Keratinocyte (primary cell): Measurements from ENCODE around the gene B3GLCT. TPM values are rescaled to one million over a fixed set of nuclear protein-coding genes. Genes with fewer than 3 reads are reported as not detected.

Experiments
- DNase-seq: peaks from one replicate; pipeline ENCODE4 v3.0.0-alpha.2; 2011; ENCODE audit warnings: low read depth, missing footprints, low spot score
- FAIRE-seq: peaks from 2 replicates; lab custom pipeline; 2011; peaks lifted over from hg19 to GRCh38; lab: Jason Lieb, UNC
- H2AFZ ChIP-seq: 2 replicates; pipeline ENCODE4 v1.6.0; 2012; ENCODE audit warnings: low read length, control low read depth, inconsistent platforms; ENCODE audit not compliant: control insufficient read depth
- H3K27ac ChIP-seq: 2 replicates; pipeline ENCODE4 v1.5.1; 2011; ENCODE audit warnings: low read length; ENCODE audit not compliant: control insufficient read depth, insufficient read depth
- H3K27me3 ChIP-seq: 3 replicates; pipeline ENCODE4 v1.6.0; 2011; ENCODE audit warnings: low read length; ENCODE audit not compliant: control insufficient read depth, insufficient read depth; ENCODE audit errors: extremely low read depth
- H3K36me3 ChIP-seq, 2 experiments: 2 replicates in 1 of 2; 3 replicates in 1 of 2; pipeline ENCODE4 v1.5.1; 2011; ENCODE audit warnings: low read length in 2 of 2, mild to moderate bottlenecking in 1 of 2; ENCODE audit not compliant: control insufficient read depth in 2 of 2, insufficient read depth in 2 of 2; ENCODE audit errors: extremely low read depth in 1 of 2
- H3K4me1 ChIP-seq: 3 replicates; pipeline ENCODE4 v1.5.1; 2011; ENCODE audit warnings: low read length; ENCODE audit not compliant: control insufficient read depth, insufficient read depth; ENCODE audit errors: extremely low read depth
- H3K4me2 ChIP-seq: 3 replicates; pipeline ENCODE4 v1.6.0; 2011; ENCODE audit warnings: low read depth, low read length; ENCODE audit not compliant: control insufficient read depth, insufficient read depth; ENCODE audit errors: extremely low read depth
- H3K4me3 ChIP-seq, 3 experiments: fragments of 200-600 bp in 1 of 3; sonication (generic) in 1 of 3; 2 replicates in 2 of 3; 3 replicates in 1 of 3; pipeline ENCODE4 v1.5.1; 2011 to 2016; ENCODE audit warnings: low read length in 3 of 3, mild to moderate bottlenecking in 3 of 3, control low read depth in 2 of 3, inconsistent platforms in 1 of 3, low read depth in 1 of 3, mixed read lengths in 1 of 3, mixed run types in 1 of 3, moderate library complexity in 1 of 3; ENCODE audit not compliant: control insufficient read depth in 2 of 3, insufficient read depth in 2 of 3; ENCODE audit errors: extremely low read depth in 1 of 3
- H3K79me2 ChIP-seq: 2 replicates; pipeline ENCODE4 v1.6.0; 2012; ENCODE audit warnings: low read length; ENCODE audit not compliant: control insufficient read depth, insufficient read depth
- H3K9ac ChIP-seq: 3 replicates; pipeline ENCODE4 v1.6.0; 2011; ENCODE audit warnings: low read length; ENCODE audit not compliant: control insufficient read depth, insufficient read depth; ENCODE audit errors: extremely low read depth
- H3K9me1 ChIP-seq: 3 replicates; pipeline ENCODE4 v1.6.0; 2011; ENCODE audit warnings: low read length; ENCODE audit not compliant: control insufficient read depth, insufficient read depth; ENCODE audit errors: extremely low read depth
- H3K9me3 ChIP-seq: 2 replicates; pipeline ENCODE4 v1.5.1; 2012; ENCODE audit warnings: low read depth, low read length; ENCODE audit not compliant: control insufficient read depth
- H4K20me1 ChIP-seq: 3 replicates; pipeline ENCODE4 v1.6.0; 2011; ENCODE audit warnings: low read length; ENCODE audit not compliant: control insufficient read depth, insufficient read depth; ENCODE audit errors: extremely low read depth
- CTCF ChIP-seq, 3 experiments: IDR thresholded peaks in 1 of 3; conservative IDR thresholded peaks in 1 of 3; optimal IDR thresholded peaks in 1 of 3; 2 replicates in 2 of 3; 3 replicates in 1 of 3; pipeline versions ENCODE3 to v1.5.1; 2011; ENCODE audit warnings: low read length in 3 of 3, mild to moderate bottlenecking in 3 of 3, moderate library complexity in 2 of 3, control low read depth in 1 of 3, inconsistent platforms in 1 of 3; ENCODE audit not compliant: insufficient read depth in 2 of 3; ENCODE audit errors: extremely low read depth in 1 of 3
- EZH2 ChIP-seq: IDR thresholded peaks from one replicate; pipeline ENCODE4 v1.6.1; 2012; ENCODE audit warnings: inconsistent platforms, mild to moderate bottlenecking, low read length, moderate library complexity
- dilution Hi-C: fragments of 300-500 bp; cut with MboI; formaldehyde crosslinking; loops from one replicate; pipeline ENCODE4 v1.7.0; 2020; ENCODE audit warnings: low sequenced_read_pairs; ENCODE audit not compliant: extremely low pct_ligation_motif_present
- polyA plus RNA-seq, 5 experiments: library from polyadenylated mRNA; depleted of rRNA in 3 of 5; stranded (reverse) in 3 of 5; stranded (forward) in 1 of 5; unstranded in 1 of 5; fragments of >200 nt; gene quantifications; 1 replicate in 1 of 5; 2 replicates in 3 of 5; 3 replicates in 1 of 5; pipeline versions ENCODE4 v1.2.1 to v1.2.3, GENCODE V29; 2011 to 2012; ENCODE audit warnings: missing spikeins in 2 of 5, low read depth in 1 of 5, low replicate concordance in 1 of 5

The B3GLCT gene
- polyA plus RNA-seq, 1 donor (not counting 4 experiments of a cell fraction or from before 2014, with no cell fraction given) = 4.4 TPM

- Histone ChIP-seq H2AFZ (no peak overlapping the region), H3K9me3 (no peaks in the 10 kb centered on the region), H3K4me1 (peaks cover 8% of the 10 kb centered on the region), H3K27me3 (no peaks in the 10 kb centered on the region), H3K79me2 (no peaks in the 10 kb centered on the region), H4K20me1 (no peaks in the 10 kb centered on the region), H3K36me3 (no peaks in the 10 kb centered on the region), H3K9me1 (no peaks in the 10 kb centered on the region), H3K4me3 (no peak overlapping the region), H3K27ac (no peak overlapping the region), H3K9ac (no peak overlapping the region), H3K4me2 (peak overlapping the region; percentile 49)
- FAIRE-seq = peak; percentile 60
- dilution Hi-C loops = no loop called here
- DNase-seq = peak; percentile 38
- TF ChIP-seq CTCF (optimal IDR thresholded peaks at IDR 0.05 in 1 of 3, IDR thresholded peaks at IDR 0.05 in 1 of 3, conservative IDR thresholded peaks at IDR 0.05 in 1 of 3; ENCODE audit: extremely low read depth in 1 of 3, insufficient read depth in 2 of 3, low read length in 3 of 3) = no peak
- no peak for TF ChIP-seq EZH2
Measured at GRCh38 chr13:31267126-31267784, 67.5 kb downstream of the B3GLCT start.

GRCh38 chr13:31274390-31274789 lies 74.6 kb downstream of the B3GLCT start:
- TF ChIP-seq EZH2 (no peak), CTCF (optimal IDR thresholded peaks at IDR 0.05 in 1 of 3, IDR thresholded peaks at IDR 0.05 in 1 of 3, conservative IDR thresholded peaks at IDR 0.05 in 1 of 3; ENCODE audit: extremely low read depth in 1 of 3, insufficient read depth in 2 of 3, low read length in 3 of 3) (no peak)

More at GRCh38 chr13:31274390-31274789, 74.6 kb downstream of the B3GLCT start:
- no peaks in the 10 kb centered on the region for H3K79me2 ChIP-seq
- H3K9me3 ChIP-seq = no peaks in the 10 kb centered on the region
- H3K4me2 ChIP-seq = no peak overlapping the region
- DNase-seq (no peak), FAIRE-seq (no peak)
- H3K4me3 ChIP-seq = no peak overlapping the region
- no peaks in the 10 kb centered on the region for H4K20me1 ChIP-seq
- H3K4me1 ChIP-seq = no peaks in the 10 kb centered on the region
- no peaks in the 10 kb centered on the region for H3K9me1 ChIP-seq
- no peaks in the 10 kb centered on the region for H3K27me3 ChIP-seq
- H3K9ac ChIP-seq = no peak overlapping the region
- H3K27ac ChIP-seq = no peak overlapping the region
- dilution Hi-C loops = no loop called here
- H3K36me3 ChIP-seq = no peaks in the 10 kb centered on the region
- no peak overlapping the region for H2AFZ ChIP-seq
